HG03354 (cell line): ENCODE results near the gene LARGE1.

Experiments used
- ATAC-seq: cut with Tn5 transposase; IDR thresholded peaks from one replicate; pipeline ENCODE4 v1.9.1; 2021; ENCODE audit warnings: mild to moderate bottlenecking; ENCODE audit not compliant: unreplicated experiment, poor library complexity, severe bottlenecking

LARGE1 gene

DNA sequence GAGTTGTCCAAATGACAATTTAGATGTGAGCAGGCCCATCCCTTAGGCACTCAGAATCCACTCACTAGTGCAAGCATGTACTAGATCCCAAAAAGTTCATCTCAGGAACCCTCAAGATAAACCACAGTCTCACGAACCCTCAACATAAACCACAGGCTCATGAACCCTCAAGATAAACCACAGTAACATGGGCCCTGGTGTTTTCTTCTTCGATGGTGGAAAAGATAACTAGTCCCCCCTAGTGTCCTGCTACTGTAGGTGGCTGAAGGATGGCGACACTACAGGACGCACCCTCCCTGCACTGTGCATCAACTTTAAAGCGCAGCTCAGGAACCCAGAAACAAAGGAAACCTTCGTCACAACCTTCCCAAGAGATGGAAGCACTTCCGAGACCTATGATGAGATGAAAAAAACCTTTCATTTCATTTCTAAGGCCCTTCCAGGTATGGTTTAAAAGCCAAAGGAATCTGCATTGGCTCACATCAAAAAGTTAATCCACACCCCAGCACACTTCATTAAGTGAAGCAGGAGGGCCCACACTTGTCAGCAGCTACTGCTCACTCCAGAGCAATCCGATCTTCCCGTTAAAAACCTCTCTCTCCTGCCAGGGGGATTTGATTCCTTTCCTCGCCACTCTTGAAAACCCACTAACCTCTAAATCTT is 2.4 kb downstream of the LARGE1 start:
- no peak for ATAC-seq

DNA sequence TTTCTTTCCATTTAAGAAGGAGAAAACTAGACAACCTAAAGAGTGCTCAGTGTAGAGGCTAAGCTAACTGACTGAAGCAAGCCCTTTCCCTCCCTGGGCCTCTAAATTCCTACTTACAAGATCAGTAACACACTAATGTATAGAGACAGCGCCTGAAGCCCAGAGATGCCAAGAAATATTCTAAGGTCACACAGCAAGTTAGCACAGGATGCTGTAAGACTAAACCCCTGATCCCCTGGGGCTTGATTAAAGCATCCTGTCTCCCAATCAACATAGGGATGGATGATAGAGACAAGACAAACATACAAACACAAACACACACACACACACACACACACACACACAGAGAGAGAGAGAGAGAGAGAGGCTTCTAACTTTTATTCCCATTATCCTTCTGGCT is 5.6 kb downstream of the LARGE1 start:
- ATAC-seq, result no peak

DNA sequence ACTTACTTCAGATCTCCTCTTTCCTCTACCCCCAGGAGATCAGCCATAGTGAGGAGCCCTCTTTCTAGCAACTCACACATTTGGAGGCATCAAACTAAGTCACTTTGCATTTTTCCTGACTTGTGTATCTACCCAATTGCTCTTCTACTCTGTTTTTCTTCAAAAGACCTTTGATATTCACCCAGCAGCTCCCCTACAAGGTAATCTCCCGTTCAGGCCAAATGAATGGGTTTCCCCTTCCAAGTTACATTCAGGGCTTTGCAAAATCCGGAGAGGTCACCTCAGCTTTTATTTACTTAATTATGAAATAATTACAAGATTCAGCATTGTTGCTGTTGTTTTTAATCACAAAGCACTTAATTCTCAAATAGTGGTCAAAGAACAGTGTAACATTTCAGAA is 6.1 kb downstream of the LARGE1 start:
- no peak for ATAC-seq

DNA sequence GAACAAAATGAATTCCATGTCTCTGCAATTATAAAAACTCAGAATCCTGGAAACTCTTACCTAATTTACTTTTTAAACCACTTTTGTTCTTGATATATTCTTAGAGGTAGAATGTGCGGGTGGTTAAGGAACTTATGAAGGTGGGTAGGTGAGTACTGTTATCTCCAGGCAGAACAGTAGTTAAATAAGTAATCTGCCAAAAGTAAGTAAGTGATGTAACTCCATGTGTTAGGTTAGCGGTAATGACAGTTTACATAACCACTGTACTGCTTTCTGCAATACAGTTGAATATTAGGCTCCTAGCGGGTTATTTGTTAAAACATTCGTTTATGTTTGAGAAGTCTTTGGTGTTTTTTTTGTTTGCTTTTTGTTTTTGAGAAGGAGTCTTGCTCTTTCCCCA is 7.1 kb downstream of the LARGE1 start:
- ATAC-seq, result no peak

DNA sequence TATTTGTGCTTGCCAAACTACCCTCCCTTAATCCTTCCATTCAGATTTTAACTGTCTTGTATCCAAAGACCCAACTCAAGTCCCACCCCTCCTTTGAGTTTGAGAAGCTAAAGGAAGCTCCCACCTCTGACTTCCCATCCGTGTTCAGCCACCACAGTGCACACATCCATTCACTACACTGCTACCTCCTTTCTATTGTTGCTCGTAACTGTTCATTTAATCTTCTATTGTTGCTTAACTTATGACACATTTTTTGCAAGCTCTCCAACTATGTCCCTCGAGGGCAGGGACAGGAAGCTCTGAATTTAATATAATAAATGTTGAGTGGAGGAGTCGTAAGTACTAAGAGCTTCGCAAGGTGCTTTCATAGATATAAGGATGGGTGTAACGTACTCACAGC is 10.4 kb downstream of the LARGE1 start:
- ATAC-seq, result no peak

DNA sequence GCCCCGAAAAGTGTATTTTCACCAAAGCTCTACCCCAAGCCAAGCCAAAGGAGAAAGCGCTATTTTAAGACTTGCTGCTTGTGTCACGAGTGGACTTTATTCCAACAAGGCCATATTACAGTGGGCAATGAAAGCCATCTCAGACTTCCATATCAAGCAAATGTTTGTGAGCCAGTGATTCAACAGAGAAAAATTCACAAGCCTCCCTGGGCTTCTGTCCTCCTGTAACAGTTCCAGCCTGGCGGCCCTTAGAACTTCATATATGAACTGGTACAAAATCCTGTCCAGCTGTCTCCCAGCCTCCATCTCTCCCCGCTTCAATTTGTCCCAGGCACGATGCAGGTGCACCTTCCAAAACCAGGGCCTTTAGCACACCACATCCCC is 11.2 kb downstream of the LARGE1 start:
- ATAC-seq, result no peak

DNA sequence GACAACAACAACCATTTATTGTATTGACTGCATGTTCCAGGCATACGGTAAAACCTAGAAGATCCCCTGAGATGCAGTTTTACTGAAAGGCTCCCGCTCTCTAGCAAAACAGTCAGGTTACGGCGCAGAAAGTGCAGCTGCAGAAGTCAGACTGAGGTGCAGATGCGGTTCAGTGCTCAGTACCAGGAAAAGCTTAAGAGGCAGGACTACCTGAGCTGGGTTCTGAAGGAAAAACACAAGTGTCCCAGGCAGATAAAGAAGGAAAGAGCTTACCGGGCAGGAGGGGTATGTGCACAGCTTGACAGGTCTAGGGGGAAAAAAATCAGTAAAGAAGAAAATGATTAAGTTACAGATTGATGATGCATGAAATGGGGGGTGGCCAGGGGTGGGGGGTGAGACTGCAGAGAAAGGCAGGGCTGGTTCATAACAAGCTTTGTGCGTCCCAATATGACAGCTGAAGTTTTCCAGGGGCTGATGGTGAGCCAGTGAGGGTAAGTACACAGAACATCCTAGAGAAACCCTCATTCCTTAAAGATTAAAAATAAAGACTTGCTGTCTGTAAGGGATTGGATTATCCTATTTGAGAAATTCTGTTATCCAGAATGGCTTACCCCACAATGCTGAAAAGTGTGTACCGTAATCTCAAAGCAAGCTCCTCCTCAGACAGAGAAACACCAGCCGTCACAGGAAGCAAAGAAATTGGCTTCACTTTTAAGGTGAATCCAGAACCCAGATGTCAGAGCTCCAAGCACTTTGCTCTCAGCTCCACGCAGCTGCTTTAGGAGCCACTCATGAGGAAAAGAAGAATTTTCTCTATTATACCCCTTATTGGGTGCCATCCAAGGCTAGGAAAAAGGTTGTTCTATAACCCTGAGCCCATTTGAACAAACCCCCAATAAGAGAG is 11.9 kb downstream of the LARGE1 start:
- ATAC-seq, result no peak

DNA sequence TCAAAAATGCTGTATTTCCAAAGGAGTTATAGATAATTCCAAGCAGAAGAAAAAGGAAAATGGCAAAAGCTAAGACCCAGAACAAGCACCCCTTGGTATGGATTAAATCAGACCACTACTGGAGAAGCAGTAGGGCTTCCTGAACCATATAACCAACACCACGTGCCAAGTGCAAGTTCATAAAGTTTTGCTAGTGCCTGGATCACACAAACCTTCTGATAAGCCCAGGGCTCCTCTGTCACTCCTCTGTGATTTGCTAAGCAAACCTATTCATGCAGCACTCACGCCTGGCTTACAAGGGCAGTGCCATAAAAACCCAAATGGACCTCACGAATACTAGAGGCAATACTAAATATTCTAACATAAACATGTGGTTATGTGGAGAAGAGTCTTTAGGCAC is 13.3 kb downstream of the LARGE1 start:
- ATAC-seq, result no peak

DNA sequence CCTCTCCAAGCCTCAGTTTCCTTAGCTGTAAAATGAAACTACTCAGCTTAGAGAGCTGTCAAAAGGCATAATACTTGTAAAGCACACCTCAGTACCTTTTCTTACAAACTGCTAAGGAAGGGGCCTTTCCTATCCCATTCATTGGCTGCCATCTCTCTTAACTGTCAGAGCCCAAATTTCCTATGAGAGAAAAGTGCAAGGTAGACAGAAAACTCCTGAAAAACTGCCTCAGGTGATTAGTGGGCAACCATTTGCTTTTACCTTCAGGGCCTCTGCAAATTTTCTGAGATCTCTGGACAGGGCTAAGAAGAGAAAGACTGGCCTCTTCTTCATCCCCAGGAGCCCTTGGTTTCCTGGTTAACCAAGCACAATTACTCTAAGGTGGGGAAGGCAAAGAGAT is 13.8 kb downstream of the LARGE1 start:
- ATAC-seq, result no peak

DNA sequence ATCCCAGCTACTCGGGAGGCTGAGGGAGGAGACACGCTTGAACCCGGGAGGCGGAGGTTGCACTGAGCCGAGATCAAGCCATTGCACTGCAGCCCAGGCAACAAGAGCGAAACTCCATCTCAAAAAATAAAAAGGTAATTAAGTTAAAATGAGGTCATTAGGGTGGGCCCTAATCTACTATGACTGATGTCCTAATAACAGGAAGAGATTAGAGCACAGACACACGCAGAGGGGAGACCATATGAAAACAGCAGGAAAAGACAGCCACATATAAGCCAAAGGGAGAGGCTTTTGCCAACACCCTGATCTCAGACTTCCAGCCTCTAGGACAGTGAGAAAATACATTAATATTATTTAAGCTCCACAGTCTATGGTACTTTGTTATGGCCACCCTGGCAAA is 17.3 kb downstream of the LARGE1 start:
- ATAC-seq, result no peak

DNA sequence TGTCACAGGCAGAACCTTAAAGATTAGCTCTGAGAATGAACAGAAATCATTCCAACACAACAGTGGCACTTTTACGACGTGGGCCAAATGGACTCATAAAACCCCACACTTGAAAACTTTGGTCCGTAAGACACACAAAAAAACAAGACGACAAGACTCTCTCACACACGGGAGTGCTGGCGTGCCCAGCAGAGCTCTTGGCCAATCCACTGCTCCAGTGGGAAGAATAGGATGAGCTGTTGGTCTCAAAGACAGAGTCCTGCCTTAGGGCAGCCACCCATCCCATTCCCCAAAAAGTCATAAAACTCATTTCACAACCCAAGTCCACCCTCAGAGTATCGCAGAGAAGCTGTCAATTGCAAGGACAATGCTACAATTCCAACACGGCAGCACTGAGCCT is 18.2 kb downstream of the LARGE1 start:
- no peak for ATAC-seq

DNA sequence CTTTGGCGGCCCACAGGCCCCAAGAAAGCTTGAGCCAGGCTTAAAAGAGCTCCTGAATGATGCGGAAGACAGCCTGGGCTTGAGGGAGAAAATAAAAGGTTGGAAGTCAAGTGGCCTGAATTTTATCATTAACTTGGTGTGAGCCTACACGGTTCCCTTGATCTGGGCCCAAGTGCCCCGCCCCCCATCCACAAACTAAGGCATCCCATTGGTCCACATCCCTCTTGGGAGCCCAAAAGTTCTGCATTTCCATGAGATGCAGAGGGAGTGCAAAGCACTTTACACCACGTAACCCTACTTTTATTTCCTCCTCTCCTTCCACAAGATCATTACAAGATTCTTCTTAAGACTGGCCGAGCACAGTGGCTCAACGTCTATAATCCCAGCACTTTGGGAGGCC is 22.2 kb downstream of the LARGE1 start:
- ATAC-seq, result no peak

DNA sequence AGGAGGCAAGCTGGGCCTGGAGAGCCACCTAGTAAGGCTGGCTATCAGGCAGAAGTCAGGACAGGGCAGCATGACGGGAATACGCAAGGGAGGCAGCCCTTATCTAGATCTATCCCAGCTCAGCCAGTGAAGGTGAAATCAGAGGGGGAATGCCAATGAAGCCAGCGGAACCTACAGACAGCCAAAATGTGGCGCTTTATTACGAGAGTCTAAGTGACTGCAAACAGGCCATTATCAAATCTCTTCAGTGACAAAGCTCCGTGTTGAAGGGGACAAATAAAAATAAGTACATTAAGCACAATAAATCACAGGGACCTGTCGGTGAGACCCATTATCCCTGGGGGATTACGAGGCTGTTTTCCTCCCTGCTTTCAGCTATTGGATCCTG is 22.8 kb downstream of the LARGE1 start:
- ATAC-seq, result no peak

DNA sequence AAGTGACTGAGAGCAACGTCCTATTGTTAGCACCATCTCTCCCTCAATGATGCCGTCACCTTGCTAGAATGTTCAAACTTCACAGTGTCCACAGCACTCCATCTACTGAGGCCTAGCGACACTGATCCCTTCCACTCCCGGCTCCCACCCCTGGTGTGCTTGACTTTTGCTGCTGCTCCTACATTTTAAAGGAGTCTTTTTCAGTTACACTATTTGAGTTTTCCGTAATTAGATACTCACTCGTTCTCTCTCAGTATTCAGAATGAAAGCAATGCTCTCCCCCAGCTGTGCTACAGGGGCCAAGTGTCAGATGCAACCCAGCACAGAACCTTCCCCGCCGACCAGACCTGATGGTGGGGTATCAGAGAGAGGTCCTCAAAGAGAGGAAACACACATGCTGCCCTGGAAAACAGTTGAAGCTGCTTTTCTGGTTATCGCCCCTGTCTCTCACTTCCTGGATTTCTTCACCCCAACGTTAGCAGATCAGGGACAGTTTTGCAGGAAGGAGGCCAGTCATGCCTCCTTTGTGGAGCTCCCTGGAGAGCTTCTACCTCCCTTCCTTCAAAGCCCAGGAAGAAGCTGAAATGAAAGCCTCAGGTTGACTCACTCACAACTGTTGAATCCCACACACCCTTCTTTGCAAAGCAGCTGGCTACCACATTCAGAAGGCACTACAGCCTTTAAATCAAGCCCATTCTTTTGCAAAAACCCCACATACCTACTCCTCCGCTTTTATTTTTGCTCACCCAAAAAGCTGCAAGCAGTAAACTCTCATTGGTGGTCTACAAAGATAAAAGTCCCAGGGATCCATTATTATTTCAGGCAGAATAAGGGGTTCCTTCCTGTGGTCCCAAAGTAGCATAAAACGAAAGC is 23.5 kb downstream of the LARGE1 start:
- no peak for ATAC-seq

DNA sequence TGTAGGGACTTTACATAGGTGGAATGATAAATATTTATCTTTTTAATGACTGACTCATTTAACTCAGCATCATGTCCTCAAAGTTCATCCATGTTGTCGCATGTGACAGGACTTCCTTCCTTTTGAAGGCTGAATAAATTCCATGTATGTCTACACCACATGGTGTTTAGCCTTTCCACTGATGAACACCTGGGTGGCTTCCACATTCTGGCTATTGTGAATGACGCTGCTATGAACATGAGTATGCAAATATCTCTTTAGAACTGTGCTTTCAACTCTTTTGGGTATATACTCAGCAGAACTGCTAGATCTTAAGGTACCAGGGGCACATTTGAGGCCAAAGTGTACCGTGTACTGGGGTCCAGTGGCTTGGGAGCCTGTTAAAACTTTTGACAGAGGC is 24.1 kb downstream of the LARGE1 start:
- no peak for ATAC-seq

DNA sequence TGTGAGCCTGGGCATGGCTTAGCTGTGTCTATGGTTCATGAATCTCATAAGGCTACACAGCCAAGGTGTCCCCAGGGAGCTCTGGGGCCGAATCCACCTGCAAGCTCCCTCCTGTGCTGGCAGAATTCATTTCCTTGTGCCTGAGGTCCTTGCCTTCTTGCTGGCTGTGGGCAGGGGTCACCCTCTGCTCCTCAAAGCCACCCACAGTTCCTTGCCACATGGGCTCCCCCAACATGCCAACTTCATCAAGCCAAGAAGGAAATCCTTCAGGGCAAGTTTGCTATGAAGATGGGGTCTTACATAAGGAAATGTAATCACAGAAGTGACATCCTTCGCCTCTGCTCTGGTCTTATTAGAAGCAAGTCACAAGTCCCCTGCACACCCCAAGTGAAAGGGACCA is 24.8 kb downstream of the LARGE1 start:
- no peak for ATAC-seq

DNA sequence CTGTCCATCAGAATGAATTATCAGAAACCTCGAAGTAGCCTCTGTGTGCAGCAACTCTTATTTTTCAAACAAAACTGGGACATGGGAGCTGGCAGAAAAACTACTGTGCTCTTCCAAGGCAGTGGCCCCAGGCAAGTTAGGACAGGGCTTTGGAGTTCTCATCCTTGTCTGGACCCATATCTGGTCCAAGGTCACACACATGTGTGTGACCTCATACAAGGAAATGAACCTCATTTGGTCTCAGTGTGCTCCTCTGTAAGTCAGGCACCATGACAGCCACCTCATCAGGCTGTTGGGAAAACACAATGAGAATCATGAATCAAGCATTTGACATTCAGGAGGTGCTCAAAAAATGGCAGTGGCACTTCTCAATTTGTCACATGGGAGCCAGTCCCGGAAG is 25.8 kb downstream of the LARGE1 start:
- ATAC-seq, result no peak

DNA sequence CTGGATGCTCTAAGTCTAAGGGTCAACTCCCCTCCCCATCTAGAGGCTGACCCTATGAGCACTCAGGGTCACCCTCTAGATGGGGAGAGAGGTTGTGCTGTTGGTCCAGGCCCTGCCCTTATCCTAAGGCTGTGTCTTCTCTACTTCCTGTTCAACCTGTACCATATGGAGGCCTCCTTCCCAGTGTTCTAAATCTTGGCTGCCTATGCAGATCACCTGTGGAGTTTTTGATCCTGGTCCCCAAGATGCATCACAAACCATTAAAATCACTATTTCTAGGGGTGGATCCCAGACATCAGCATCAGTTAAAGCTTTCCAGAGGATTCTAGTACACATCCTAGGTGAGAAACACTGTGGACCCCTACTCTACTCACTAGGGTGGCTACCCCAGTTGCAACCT is 26.2 kb downstream of the LARGE1 start:
- no peak for ATAC-seq

DNA sequence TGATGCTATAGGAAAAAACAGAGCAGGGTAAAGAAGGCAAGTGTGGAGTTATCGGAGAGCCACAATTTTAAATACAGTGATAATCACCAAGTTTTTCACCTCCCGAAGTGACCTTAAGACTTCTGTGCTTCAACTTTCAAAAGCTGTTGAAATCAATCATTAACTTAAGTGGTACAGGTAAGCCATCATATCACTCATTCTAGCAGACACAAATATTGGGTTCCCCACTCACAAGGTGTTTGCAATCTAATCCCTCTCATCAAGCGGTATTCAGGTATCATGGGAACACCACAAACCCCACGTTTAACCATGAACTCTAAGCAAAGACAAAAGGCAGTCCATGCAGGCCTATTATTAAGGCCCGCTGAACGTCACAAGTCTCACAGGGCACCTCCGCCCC is 26.8 kb downstream of the LARGE1 start:
- ATAC-seq, result no peak

DNA sequence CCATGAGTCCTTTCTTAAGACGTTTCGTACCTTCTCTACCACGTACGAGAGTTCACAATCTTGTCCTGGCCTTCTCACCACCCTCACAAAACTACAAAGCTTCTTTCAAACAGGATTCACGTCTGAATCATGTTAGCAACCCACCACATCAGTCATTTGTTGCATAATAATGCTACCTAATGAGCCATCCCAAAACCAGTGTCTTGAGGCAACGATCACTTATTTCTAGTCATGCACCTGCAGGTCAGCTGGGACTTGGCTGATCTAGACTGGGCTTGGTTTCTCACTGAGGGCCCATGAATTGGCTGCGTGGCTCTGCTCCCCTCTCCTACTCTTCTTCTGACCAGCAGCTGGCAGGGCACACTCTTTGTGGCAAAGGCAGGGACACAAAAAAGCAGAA is 28.3 kb downstream of the LARGE1 start:
- no peak for ATAC-seq

DNA sequence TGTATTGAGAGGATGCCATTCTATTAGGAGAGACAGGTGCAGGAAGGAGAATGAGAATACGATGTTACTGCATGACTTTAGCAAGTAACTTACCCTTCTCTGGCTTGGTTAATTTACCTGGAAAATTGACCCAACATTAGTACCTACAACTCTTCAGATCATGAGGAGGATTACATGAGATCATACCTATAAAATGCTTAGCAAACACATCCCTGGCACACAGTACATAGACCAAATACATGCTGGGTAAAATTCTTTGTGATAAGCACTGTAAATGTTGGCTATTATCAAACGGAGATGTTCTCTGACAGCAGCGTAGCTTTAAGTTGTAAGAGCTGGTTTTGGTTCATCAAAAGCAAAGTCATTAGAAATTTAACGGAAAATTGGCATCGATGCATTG is 28.8 kb downstream of the LARGE1 start:
- ATAC-seq, result no peak
